ENCODE results near the gene UCN2.

The UCN2 gene

DNA sequence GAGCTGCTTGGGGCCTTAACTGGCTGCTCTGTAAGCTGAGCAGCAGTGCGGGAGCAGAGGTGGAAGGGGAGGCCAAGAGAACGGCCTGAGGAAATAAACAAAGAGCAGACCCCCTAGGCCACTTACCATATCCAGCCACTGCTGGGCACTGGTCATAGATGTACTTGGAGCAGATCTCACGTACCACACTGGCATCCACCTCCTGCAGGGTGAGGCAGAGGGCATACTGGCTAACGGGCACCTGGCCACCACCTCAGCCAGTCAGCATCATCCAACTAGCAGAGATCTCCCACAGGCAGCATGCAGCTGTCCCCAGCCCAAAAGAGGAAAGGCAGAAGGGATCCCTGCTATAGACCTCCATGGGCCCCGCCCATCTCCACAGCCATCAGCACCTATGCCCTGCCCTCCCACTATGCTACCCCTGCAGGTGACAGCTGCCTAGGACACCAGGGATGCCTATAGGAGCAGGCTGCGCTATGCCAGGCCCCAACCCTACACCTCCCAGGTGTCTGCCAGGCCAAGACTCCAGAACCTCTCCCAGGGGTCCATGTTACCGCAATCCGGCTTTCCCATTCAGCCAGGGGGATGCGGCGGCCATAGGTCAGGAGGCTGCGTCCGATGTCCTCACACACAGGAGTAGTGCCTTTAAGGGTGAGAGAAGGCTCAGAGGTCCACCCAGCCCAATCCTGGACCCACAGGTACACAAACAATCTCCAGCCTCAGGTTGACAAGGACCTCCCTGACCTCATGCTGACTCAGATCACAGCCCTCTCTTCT is 36.1 kb upstream of the UCN2 start:
- no peak for DNase-seq (ENCODE audit: low read depth)
- no peak overlapping the region for H3K4me3 ChIP-seq (ENCODE audit: control insufficient read depth, low read depth, low read length)
- TF ChIP-seq, protein P1, sequence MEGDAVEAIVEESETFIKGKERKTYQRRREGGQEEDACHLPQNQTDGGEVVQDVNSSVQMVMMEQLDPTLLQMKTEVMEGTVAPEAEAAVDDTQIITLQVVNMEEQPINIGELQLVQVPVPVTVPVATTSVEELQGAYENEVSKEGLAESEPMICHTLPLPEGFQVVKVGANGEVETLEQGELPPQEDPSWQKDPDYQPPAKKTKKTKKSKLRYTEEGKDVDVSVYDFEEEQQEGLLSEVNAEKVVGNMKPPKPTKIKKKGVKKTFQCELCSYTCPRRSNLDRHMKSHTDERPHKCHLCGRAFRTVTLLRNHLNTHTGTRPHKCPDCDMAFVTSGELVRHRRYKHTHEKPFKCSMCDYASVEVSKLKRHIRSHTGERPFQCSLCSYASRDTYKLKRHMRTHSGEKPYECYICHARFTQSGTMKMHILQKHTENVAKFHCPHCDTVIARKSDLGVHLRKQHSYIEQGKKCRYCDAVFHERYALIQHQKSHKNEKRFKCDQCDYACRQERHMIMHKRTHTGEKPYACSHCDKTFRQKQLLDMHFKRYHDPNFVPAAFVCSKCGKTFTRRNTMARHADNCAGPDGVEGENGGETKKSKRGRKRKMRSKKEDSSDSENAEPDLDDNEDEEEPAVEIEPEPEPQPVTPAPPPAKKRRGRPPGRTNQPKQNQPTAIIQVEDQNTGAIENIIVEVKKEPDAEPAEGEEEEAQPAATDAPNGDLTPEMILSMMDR (conservative IDR thresholded peaks at IDR 0.05; ENCODE audit: control insufficient read depth, insufficient read depth, low read depth, low read length), result no peak

DNA sequence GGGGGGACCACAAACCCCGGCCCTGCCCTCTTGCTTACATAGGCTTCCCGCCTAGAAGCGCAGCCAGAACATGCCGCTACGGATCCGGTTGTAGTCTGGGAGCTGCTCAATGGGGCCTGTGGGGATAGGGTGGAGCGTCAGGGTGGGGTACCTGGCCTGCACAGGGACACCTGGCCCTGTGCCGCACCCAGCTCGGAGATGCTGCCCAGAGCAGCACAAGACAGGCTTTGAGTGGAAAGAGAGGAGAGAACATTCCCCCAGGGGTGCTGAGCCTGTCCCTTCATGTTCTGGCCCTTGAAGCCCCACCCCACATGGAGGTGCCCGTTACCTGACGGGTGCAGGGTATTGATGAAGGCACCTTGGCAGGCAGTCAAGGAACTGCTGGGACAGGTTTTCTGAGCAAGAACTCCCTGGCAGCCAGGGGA is 35.5 kb upstream of the UCN2 start:
- H3K4me3 ChIP-seq (ENCODE audit: control insufficient read depth, low read depth, low read length), result no peak overlapping the region
- no peak for DNase-seq (ENCODE audit: low read depth)

DNA sequence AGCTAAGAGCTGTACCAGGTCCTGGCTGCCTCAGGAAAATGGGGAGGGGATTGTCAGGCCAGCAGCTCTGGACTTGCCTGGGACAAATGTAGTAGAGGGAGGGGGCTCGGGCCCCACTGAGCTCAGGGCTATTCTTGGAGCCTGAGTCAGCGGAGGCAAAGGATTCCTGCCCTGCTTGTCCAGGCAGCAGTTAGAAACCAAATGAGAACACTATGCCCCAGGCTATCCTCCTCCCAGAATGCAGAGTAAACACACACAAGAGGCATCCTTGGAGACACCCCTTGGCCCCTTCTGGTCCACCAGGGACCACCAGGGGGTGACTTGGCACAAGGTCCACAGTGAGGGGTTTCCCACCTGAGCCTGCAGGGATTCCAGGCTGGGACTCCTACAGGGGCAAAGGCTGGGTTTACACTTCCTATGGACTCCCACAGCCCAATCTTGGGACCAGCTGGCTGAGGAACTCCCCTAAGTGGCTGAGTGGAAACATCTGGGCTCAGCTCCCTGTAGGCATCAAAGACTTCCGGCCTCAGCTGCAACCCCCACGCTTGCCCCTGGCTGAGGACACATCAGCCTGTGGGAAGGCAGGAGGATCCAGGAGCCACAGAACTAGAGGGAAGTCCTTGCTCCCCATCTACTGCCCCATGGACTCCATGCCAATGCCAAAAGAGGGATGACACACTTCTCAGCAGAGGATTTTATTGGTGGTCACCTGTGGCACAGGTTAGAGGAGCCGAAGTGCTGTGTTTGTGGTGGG is 34.9 kb upstream of the UCN2 start:
- H3K4me3 ChIP-seq (ENCODE audit: control insufficient read depth, low read depth, low read length), result no peak overlapping the region

More for the DNA sequence above, 35.5 kb upstream of the UCN2 start:
- TF ChIP-seq, protein P1 (conservative IDR thresholded peaks at IDR 0.05; ENCODE audit: control insufficient read depth, insufficient read depth, low read depth, low read length), result no peak

DNA sequence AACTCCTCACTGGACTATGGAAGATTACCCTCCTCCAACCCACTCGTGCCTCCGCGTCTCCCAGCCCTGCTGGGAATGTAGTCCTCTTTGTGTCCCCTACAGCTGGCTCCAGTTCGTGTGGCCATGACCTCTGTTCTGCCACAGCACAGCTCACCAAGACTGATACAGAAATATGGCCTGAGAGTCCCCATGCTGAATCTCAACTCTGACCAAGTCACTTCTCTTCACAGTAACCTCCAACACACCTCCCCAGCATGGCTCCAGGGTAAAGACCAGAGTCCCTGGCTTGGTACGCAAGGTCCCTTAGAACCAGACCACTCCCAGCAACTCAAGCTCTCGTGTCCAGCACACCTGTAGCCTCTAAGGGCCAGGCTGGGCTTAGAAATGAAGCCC is 33.8 kb upstream of the UCN2 start:
- TF ChIP-seq, protein P1 (conservative IDR thresholded peaks at IDR 0.05; ENCODE audit: control insufficient read depth, insufficient read depth, low read depth, low read length), result no peak
- no peak for DNase-seq (ENCODE audit: low read depth)
- H3K4me3 ChIP-seq (ENCODE audit: control insufficient read depth, low read depth, low read length), result no peak overlapping the region

More for the DNA sequence above, 34.9 kb upstream of the UCN2 start:
- TF ChIP-seq, protein P1 (conservative IDR thresholded peaks at IDR 0.05; ENCODE audit: control insufficient read depth, insufficient read depth, low read depth, low read length), result no peak
- DNase-seq (ENCODE audit: low read depth), result peak; percentile 92

DNA sequence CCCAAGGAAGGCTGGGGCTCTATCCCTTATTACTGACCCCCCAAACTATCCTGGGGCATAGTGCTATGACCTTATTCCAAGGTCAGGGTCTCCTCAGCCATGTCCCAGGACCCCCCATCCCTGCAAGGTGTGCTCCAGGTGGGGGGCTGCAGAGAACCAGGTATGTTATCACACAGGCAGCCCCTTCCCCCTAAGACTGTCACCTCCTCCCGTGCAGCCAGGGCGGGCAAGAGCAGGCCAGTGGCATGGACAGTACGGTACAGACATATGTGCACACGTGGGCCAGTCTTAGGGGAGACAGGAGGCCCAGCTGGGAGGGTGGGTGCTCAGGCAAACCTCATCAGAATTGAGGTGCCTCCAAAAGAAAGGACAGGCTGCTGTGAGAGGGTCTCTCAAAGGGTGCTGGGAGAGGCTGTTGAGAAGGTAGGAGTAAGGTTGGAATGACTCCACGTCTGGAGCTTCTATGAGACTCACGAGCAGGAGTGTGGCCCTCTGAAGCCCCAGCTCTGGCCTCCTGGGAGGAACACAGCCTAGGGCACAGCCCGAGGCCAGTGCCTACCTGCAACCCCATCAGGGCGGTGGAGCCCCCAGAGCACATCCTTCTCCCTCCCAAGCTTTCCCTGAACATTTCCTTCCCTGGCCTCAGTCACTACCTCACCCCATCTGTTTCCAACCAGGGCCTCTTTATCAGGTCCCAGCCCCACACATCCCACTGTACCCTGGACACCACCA is 33.3 kb upstream of the UCN2 start:
- TF ChIP-seq, protein P1 (conservative IDR thresholded peaks at IDR 0.05; ENCODE audit: control insufficient read depth, insufficient read depth, low read depth, low read length), result no peak
- H3K4me3 ChIP-seq (ENCODE audit: control insufficient read depth, low read depth, low read length), result no peak overlapping the region
- DNase-seq (ENCODE audit: low read depth), result no peak

DNA sequence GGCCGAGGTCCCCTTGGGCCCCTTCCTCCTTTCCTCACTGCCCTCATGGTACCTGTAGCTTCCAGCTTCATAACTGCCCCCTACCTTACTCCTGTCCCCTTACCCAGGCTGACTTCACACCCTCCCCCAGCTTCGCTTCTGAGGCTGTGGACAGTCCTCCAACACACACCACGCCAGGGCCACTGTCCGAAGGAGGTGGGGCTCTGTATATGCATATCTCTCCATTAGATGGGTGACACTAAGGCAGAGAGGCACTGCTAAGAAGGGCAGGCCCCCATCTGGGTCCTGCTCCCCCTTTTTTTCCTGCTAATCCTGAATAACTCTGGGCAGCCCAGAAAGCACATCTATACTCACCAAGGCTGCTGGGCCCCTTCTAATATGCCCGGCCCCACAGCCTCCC is 32.6 kb upstream of the UCN2 start:
- DNase-seq (ENCODE audit: low read depth), result no peak
- no peak overlapping the region for H3K4me3 ChIP-seq (ENCODE audit: control insufficient read depth, low read depth, low read length)
- TF ChIP-seq, protein P1 (conservative IDR thresholded peaks at IDR 0.05; ENCODE audit: control insufficient read depth, insufficient read depth, low read depth, low read length), result no peak
